AG04449 (cell line): ENCODE data around the gene ASIP.

Experiments
- CTCF ChIA-PET: fragments of 350-600 bp; formaldehyde crosslinking; extraction: SDS; loops from one replicate; lab custom pipeline; 2021; ENCODE audit warnings: antibody characterized with exemption; lab: Yijun Ruan, JAX
- POLR2A ChIA-PET: fragments of 400-600, 350-600 bp; formaldehyde crosslinking; extraction: SDS; loops from one replicate; lab custom pipeline; 2020; ENCODE audit warnings: antibody characterized with exemption, inconsistent platforms; lab: Yijun Ruan, JAX
- DNase-seq: peaks from one replicate; pipeline ENCODE4 v3.0.0-alpha.2; 2010; ENCODE audit warnings: low read depth, low spot score
- H3K4me3 ChIP-seq: 2 replicates; pipeline ENCODE4 v1.5.1; 2011; ENCODE audit warnings: low read depth, mild to moderate bottlenecking, control low read depth, low read length
- TF ChIP-seq, protein P1 (sequence below): IDR thresholded peaks from one replicate; pipeline ENCODE4 v1.5.1; 2011; ENCODE audit warnings: mild to moderate bottlenecking, moderate library complexity, low read length, control low read depth, inconsistent platforms; ENCODE audit not compliant: insufficient read depth; ENCODE audit errors: missing control alignments

ASIP gene

DNA sequence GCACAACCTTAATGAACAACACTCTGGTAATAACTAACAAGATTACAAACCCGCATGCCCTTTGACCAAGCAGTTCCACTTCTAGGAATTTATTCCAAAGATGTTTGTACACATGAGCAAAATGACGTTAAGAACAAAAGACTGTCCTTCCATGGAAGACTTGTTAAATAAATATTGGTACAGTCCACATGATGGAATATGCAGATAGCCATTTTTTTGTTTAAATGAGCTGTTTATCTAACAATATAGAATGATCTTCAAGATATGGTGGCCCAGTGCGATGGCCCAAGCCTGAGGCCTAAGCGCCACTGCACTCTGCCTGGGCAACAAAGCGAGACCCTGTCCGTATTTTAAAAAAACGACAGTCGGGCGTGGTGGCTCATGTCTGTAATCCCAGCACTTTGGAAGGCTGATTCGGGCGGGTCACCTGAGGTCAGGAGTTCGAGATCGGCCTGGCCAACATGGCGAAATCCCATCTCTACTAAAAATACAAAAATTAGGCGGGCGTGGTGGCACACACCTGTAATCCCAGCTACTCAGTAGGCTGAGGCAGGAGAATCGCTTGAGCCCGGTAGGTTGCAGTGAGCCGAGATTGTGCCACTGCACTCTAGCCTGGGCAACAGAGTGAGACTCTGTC lies 69.4 kb downstream of the ASIP start:
- H3K4me3 ChIP-seq = no peak overlapping the region
- POLR2A ChIA-PET = no interaction called here
- CTCF ChIA-PET = interaction anchor here (0.8 to 5.3 kb wide), 27 partner anchors 8 to 459 kb away, joined by 3 to 99 read pairs (median 23); partner anchors contain the start of genes AHCY, DYNLRB1 and TP53INP2
- DNase-seq = no peak
- TF ChIP-seq, protein P1, sequence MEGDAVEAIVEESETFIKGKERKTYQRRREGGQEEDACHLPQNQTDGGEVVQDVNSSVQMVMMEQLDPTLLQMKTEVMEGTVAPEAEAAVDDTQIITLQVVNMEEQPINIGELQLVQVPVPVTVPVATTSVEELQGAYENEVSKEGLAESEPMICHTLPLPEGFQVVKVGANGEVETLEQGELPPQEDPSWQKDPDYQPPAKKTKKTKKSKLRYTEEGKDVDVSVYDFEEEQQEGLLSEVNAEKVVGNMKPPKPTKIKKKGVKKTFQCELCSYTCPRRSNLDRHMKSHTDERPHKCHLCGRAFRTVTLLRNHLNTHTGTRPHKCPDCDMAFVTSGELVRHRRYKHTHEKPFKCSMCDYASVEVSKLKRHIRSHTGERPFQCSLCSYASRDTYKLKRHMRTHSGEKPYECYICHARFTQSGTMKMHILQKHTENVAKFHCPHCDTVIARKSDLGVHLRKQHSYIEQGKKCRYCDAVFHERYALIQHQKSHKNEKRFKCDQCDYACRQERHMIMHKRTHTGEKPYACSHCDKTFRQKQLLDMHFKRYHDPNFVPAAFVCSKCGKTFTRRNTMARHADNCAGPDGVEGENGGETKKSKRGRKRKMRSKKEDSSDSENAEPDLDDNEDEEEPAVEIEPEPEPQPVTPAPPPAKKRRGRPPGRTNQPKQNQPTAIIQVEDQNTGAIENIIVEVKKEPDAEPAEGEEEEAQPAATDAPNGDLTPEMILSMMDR = no peak

DNA sequence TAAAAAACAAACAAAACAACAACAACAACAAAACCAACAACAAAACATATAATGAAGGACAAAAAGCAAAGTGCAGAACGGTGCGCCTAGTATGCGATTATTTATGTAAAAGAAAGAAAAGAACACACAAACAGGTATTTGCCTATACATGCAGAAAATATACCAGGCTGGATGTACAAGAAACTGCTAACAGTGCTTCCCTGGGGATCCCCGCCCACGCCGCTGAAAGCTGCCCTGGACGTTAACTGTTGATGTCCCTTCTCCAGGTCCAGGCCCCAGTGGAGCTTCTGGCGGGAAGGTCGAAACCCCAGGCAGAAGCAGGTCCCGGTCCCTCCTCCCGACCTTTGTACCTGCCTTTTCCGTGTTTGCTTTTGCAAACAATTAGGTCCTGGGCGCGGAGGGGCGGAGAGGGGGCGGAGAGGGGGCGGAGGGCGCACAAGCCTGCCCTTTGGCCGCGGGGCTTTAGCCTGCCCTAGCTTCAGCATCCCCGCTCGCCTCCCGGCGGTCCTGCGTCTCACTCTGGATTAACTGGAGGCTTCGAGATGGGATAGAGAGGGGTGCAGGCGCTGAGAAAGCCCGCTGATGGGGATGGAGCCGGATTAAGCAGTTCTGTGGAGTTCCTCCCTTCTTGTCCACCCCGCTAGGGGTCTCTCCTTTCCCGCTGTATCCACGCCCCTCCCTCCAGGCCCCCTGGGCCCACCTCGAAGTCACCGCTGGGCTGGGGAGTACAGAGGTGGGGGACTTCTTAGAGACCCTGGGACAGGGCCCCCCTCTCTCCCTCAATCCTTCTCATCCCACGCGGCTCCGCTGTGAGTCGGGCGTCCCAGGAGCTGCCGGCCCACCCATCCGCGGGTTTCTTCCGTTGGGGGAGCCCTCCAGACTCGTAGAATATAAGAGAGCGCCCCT lies 70.1 kb downstream of the ASIP start:
- no peak for DNase-seq
- ChIA-PET POLR2A (interaction anchor here (1.1 kb wide), 1 partner anchor 79 kb away, joined by 3 read pairs; no protein-coding TSS in a partner anchor), CTCF (interaction anchor here (0.8 to 5.3 kb wide), 60 partner anchors 9 to 458 kb away, joined by 3 to 99 read pairs (median 11); partner anchors contain the start of genes AHCY, DYNLRB1, ITCH and TP53INP2)
- TF ChIP-seq, protein P1 = peak; percentile 11
- H3K4me3 ChIP-seq = no peak overlapping the region

DNA sequence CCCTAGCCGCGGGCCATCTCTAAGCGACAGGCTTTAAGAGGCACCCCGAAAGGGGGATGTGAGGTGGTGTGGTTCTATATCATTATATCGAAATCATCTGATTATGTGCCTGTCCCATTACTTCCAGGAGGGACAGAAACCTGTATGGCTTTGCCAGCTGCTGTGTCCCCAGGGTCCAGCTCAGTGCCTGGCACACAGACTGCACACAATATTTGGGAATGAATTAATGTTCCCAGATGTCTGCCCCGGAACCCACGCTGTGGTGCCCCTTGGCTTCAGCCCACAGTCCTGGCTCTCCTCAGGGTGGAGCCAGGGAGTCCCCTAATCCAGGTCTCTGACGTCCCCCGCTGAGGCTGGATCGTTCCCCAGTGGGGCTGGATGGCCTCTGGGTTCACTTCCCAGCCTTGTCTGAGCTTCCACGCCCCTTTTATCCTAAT lies 70.8 kb downstream of the ASIP start:
- TF ChIP-seq, protein P1 = no peak
- POLR2A ChIA-PET = interaction anchor here (0.5 to 1.3 kb wide), 6 partner anchors 51 to 458 kb away, joined by 3 to 8 read pairs (median 4); partner anchors contain the start of gene ITCH
- no peak for DNase-seq
- no peak overlapping the region for H3K4me3 ChIP-seq
- CTCF ChIA-PET = interaction anchor here (0.7 to 5.3 kb wide), 89 partner anchors 9 to 938 kb away, joined by 3 to 99 read pairs (median 7); partner anchors contain the start of genes AHCY, DYNLRB1, ITCH and MAP1LC3A

DNA sequence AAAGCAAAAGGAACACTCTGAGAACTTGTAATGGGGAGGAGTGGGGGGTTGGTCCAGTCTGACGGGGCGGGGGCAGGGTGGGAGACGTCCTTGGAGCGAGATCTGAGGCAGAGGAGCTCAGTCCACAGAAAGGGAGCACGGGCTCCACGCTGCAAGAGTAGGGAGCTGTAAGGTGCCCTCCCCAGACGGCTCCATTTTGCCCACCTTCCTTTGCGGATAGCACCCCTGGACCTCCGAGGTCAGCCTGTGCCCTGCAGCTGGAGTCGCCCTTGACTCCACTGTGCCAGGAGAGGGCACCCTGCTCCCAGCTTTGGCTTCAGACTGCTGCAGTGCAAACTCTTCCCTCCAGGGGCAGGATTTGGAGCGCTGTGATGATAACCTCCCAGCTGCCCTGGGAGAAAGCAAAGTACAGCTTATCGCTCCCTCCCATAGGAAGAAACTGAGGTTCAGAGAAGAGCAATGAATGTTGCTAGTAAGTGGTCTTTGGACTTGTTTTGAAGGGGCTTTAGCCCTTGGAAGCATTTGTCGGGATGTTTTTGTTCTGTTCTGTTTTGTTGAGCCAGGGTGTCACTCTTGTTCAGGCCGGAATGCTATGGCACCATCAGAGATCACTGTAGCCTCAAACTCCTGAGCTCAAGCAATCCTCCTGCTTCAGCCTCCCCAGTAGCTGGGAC lies 71.5 kb downstream of the ASIP start:
- TF ChIP-seq, protein P1 = peak; percentile 100
- DNase-seq = no peak
- ChIA-PET CTCF (interaction anchor here (0.6 to 5.3 kb wide), 98 partner anchors 8 to 939 kb away, joined by 3 to 99 read pairs (median 6); partner anchors contain the start of genes AHCY, DYNLRB1, ITCH and MAP1LC3A), POLR2A (interaction anchor here (0.5 to 1.3 kb wide), 7 partner anchors 10 to 457 kb away, joined by 3 to 8 read pairs (median 4); partner anchors contain the start of genes AHCY and ITCH)
- peak overlapping the region; percentile 51 for H3K4me3 ChIP-seq

DNA sequence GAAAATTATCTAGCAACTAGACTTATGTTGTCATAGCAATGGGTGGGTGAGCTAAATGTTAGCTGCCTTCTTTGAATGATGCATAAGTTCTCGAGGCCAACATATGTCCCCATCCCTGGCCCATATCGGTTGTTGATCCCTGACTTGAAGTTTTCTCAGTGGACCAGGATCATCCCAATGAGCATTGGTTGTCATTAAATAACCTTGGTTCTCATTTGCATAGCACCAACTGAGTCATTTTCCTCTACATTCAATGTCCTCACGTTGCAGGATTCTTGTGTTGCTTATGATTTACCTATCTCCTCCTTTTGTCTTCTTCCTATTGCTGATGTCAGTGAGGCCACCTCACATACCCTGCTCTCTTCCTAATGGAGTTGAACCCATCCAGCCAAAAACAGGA lies 74.0 kb downstream of the ASIP start:
- TF ChIP-seq, protein P1 = no peak
- ChIA-PET POLR2A (no interaction called here), CTCF (interaction anchor here (0.7 to 5.3 kb wide), 15 partner anchors 12 to 394 kb away, joined by 3 to 99 read pairs (median 5); partner anchors contain the start of genes AHCY and DYNLRB1)
- no peak for DNase-seq
- no peak overlapping the region for H3K4me3 ChIP-seq
